GM12891 (cell line): ENCODE results near the gene SLC43A3. TPM values are rescaled to one million over a fixed set of nuclear protein-coding genes. Genes with fewer than 3 reads are reported as not detected.

Experiments used
- DNase-seq: peaks from one replicate; pipeline ENCODE4 v3.0.0; 2011; ENCODE audit warnings: low spot score; ENCODE audit not compliant: insufficient read length
- FAIRE-seq: peaks from 2 replicates; lab custom pipeline; 2011; peaks lifted over from hg19 to GRCh38; lab: Jason Lieb, UNC
- PAX5 ChIP-seq: IDR thresholded peaks from 2 replicates; pipeline ENCODE4 v1.6.1; 2011; ENCODE audit warnings: low read length, moderate library complexity, mild to moderate bottlenecking; ENCODE audit not compliant: insufficient read depth, severe bottlenecking
- POLR2A ChIP-seq: IDR thresholded peaks from 2 replicates; pipeline ENCODE4 v1.6.1; 2011; ENCODE audit warnings: low read depth, low read length, control low read depth
- POLR2AphosphoS5 ChIP-seq: IDR thresholded peaks from 2 replicates; pipeline ENCODE4 v1.6.1; 2011; ENCODE audit warnings: low read depth, low read length, control low read depth
- POU2F2 ChIP-seq: IDR thresholded peaks from 2 replicates; pipeline ENCODE4 v1.6.1; 2011; ENCODE audit warnings: low read depth, mild to moderate bottlenecking, control low read depth, low read length, moderate library complexity
- SPI1 ChIP-seq: IDR thresholded peaks from 2 replicates; pipeline ENCODE4 v1.6.1; 2011; ENCODE audit warnings: low read depth, low read length, control low read depth
- TAF1 ChIP-seq: IDR thresholded peaks from 2 replicates; pipeline ENCODE4 v1.6.1; 2011; ENCODE audit warnings: low read depth, low read length, control low read depth
- polyA plus RNA-seq: library from polyadenylated mRNA; unstranded; fragments of >200 nt; gene quantifications from one replicate; pipeline ENCODE4 v1.2.1, GENCODE V29; 2012; ENCODE audit warnings: low read depth, missing spikeins, inconsistent platforms; ENCODE audit not compliant: missing spikeins

SLC43A3 gene
- 74.8 TPM for polyA plus RNA-seq

GRCh38 chr11:57426929-57427726 is at the start of gene SLC43A3:
Gene SLC43A3 (minus strand): TSS chr11:57427121. CDS start chr11:57426172, 949 bp downstream.
- peak; percentile 63 for TF ChIP-seq TAF1
- TF ChIP-seq SPI1, result peak; percentile 31; the same call in 1 of the 2 replicates
- no peak for TF ChIP-seq PAX5
- TF ChIP-seq POLR2AphosphoS5, result peak; percentile 80
- peak; percentile 90 for TF ChIP-seq POLR2A
- TF ChIP-seq POU2F2, result no peak
- peak; percentile 98 for FAIRE-seq

GRCh38 chr11:57476047-57476756 is 49.3 kb upstream of the SLC43A3 start:
- TF ChIP-seq SPI1, result no peak
- TF ChIP-seq POLR2A, result no peak
- no peak for TF ChIP-seq TAF1
- TF ChIP-seq POU2F2, result no peak
- TF ChIP-seq POLR2AphosphoS5, result no peak
- no peak for TF ChIP-seq PAX5
- DNase-seq, result no peak
- FAIRE-seq, result peak; percentile 87

More at GRCh38 chr11:57426929-57427726, at the start of gene SLC43A3:
- peak; percentile 58 for DNase-seq

GRCh38 chr11:57475671-57476046 is 48.7 kb upstream of the SLC43A3 start:
- FAIRE-seq (no peak), DNase-seq (no peak)
- TF ChIP-seq POLR2A, result no peak
- no peak for TF ChIP-seq TAF1
- TF ChIP-seq PAX5, result no peak
- TF ChIP-seq POU2F2, result no peak
- no peak for TF ChIP-seq POLR2AphosphoS5
- TF ChIP-seq SPI1, result no peak

- TF ChIP-seq POU2F2 (no peak), POLR2A (no peak), PAX5 (no peak), TAF1 (no peak), POLR2AphosphoS5 (no peak)
- FAIRE-seq, result peak; percentile 66
- no peak for DNase-seq
These were observed 48.3 kb upstream of the SLC43A3 start for GRCh38 chr11:57475191-57475590.

GRCh38 chr11:57474803-57475115 is 47.8 kb upstream of the SLC43A3 start:
- TF ChIP-seq PAX5, result no peak
- TF ChIP-seq SPI1, result no peak
- no peak for TF ChIP-seq TAF1
- TF ChIP-seq POLR2A, result no peak
- no peak for TF ChIP-seq POLR2AphosphoS5
- TF ChIP-seq POU2F2, result no peak
- peak; percentile 38 for FAIRE-seq
- DNase-seq, result no peak

- DNase-seq, result no peak
- FAIRE-seq, result peak; percentile 84
- no peak for TF ChIP-seq POU2F2
- peak; percentile 61 for TF ChIP-seq SPI1
These were observed 47.3 kb upstream of the SLC43A3 start for GRCh38 chr11:57474017-57474802.

GRCh38 chr11:57473285-57473841 is 46.4 kb upstream of the SLC43A3 start:
- DNase-seq, result no peak
- FAIRE-seq, result no peak
- TF ChIP-seq POLR2A (no peak), POLR2AphosphoS5 (no peak)

- FAIRE-seq (no peak), DNase-seq (no peak)
- TF ChIP-seq POLR2AphosphoS5 (no peak), SPI1 (no peak), POLR2A (no peak), POU2F2 (no peak), TAF1 (no peak), PAX5 (no peak)
These were observed 44.6 kb upstream of the SLC43A3 start for GRCh38 chr11:57471496-57471895.

- DNase-seq, result no peak
- TF ChIP-seq POLR2A (no peak), POU2F2 (no peak), PAX5 (no peak), POLR2AphosphoS5 (no peak), SPI1 (no peak), TAF1 (no peak)
- no peak for FAIRE-seq
These were observed 42.3 kb upstream of the SLC43A3 start for GRCh38 chr11:57469268-57469667.
